Liver (tissue), 9 donors: ENCODE results near the gene P4HA2. TPM values are rescaled to one million over a fixed set of nuclear protein-coding genes. Genes with fewer than 3 reads are reported as not detected.

Experiments
- DNase-seq: peaks from one replicate; pipeline ENCODE4 v3.0.0-alpha.2; 2017; ENCODE audit warnings: low spot score
- H3K27ac ChIP-seq, 2 donors: one replicate each; pipeline ENCODE4 v1.7.0; 2013; ENCODE audit warnings: inconsistent platforms in 2 of 2, low read length in 2 of 2, control low read depth in 1 of 2, low read depth in 1 of 2, mild to moderate bottlenecking in 1 of 2
- H3K27me3 ChIP-seq, 4 donors: one replicate each; pipeline versions ENCODE4 v1.6.1 to v1.7.0; 2013; ENCODE audit warnings: low read length in 3 of 4, inconsistent platforms in 1 of 4, mild to moderate bottlenecking in 1 of 4, moderate library complexity in 1 of 4; ENCODE audit not compliant: control insufficient read depth in 4 of 4, insufficient read depth in 4 of 4
- H3K36me3 ChIP-seq, 4 donors: one replicate each; pipeline versions ENCODE4 v1.6.1 to v1.7.0; 2013; ENCODE audit warnings: low read length in 3 of 4, mild to moderate bottlenecking in 3 of 4, low read depth in 1 of 4, moderate library complexity in 1 of 4; ENCODE audit not compliant: control insufficient read depth in 4 of 4, insufficient read depth in 3 of 4
- H3K4me1 ChIP-seq, 4 donors: one replicate each; pipeline versions ENCODE4 v1.6.1 to v1.7.0; 2013; ENCODE audit warnings: low read length in 3 of 4, mild to moderate bottlenecking in 3 of 4, moderate library complexity in 1 of 4; ENCODE audit not compliant: control insufficient read depth in 4 of 4, insufficient read depth in 4 of 4
- H3K4me3 ChIP-seq, 3 donors: one replicate each; pipeline versions ENCODE4 v1.6.1 to v1.7.0; 2013; ENCODE audit warnings: low read length in 3 of 3, control low read depth in 1 of 3, low read depth in 1 of 3, mild to moderate bottlenecking in 1 of 3
- H3K9ac ChIP-seq, 2 donors: one replicate each; pipeline ENCODE4 v1.7.0; 2013; ENCODE audit warnings: low read length in 2 of 2, mild to moderate bottlenecking in 2 of 2, moderate library complexity in 2 of 2, control low read depth in 1 of 2, low read depth in 1 of 2
- H3K9me3 ChIP-seq, 4 donors: one replicate each; pipeline versions ENCODE4 v1.6.1 to v1.7.0; 2013; ENCODE audit warnings: low read length in 3 of 4; ENCODE audit not compliant: control insufficient read depth in 4 of 4
- ATF3 ChIP-seq: IDR thresholded peaks from 2 replicates; pipeline ENCODE4 v1.6.1; 2016; ENCODE audit warnings: antibody characterized with exemption
- EGR1 ChIP-seq, 2 donors: IDR thresholded peaks; 2 replicates each; pipeline ENCODE4 v1.6.1; 2016 to 2018; ENCODE audit warnings: antibody characterized with exemption in 2 of 2, low read depth in 2 of 2
- FOXA1 ChIP-seq: IDR thresholded peaks from 2 replicates; pipeline ENCODE4 v1.6.1; 2016; ENCODE audit warnings: antibody characterized with exemption
- FOXA2 ChIP-seq: IDR thresholded peaks from 2 replicates; pipeline ENCODE4 v1.6.1; 2016; ENCODE audit warnings: antibody characterized with exemption
- GABPA ChIP-seq, 2 donors: IDR thresholded peaks in 1 of 2; conservative IDR thresholded peaks in 1 of 2; 2 replicates each; pipeline ENCODE4 v1.6.1; 2016; ENCODE audit warnings: antibody characterized with exemption in 2 of 2, mild to moderate bottlenecking in 1 of 2, moderate library complexity in 1 of 2
- HNF4G ChIP-seq: IDR thresholded peaks from 2 replicates; pipeline ENCODE4 v1.6.1; 2016; ENCODE audit warnings: antibody characterized with exemption
- JUND ChIP-seq, 2 donors: IDR thresholded peaks; 2 replicates each; pipeline ENCODE4 v1.6.1; 2016; ENCODE audit warnings: antibody characterized with exemption in 2 of 2
- NR2F2 ChIP-seq: IDR thresholded peaks from 2 replicates; pipeline ENCODE4 v1.6.1; 2016; ENCODE audit warnings: antibody characterized with exemption
- RAD21 ChIP-seq, 2 donors: IDR thresholded peaks; 2 replicates each; pipeline ENCODE4 v1.6.1; 2016; ENCODE audit warnings: antibody characterized with exemption in 2 of 2, mild to moderate bottlenecking in 2 of 2
- REST ChIP-seq: IDR thresholded peaks from 2 replicates; pipeline ENCODE4 v1.6.1; 2016; ENCODE audit warnings: antibody characterized with exemption, mild to moderate bottlenecking
- RXRA ChIP-seq, 2 donors: IDR thresholded peaks; 2 replicates each; pipeline ENCODE4 v1.6.1; 2017 to 2018; ENCODE audit warnings: antibody characterized with exemption in 2 of 2, mild to moderate bottlenecking in 1 of 2
- SP1 ChIP-seq: IDR thresholded peaks from 2 replicates; pipeline ENCODE4 v1.6.1; 2018; ENCODE audit warnings: antibody characterized with exemption, mild to moderate bottlenecking
- TAF1 ChIP-seq: conservative IDR thresholded peaks from 2 replicates; pipeline ENCODE4 v1.6.1; 2016; ENCODE audit warnings: antibody characterized with exemption, mild to moderate bottlenecking
- YY1 ChIP-seq: IDR thresholded peaks from 2 replicates; pipeline ENCODE4 v1.6.1; 2016; ENCODE audit warnings: antibody characterized with exemption, mild to moderate bottlenecking
- ZBTB33 ChIP-seq: IDR thresholded peaks from 2 replicates; pipeline ENCODE4 v1.6.1; 2016; ENCODE audit warnings: antibody characterized with exemption
- WGBS: extraction: QIAGEN DNeasy Blood & Tissue Kit; methylation state at CpG from one replicate; pipeline ENCODE4 v1.1.7; 2013; 5-methylcytosine and 5-hydroxymethylcytosine counted together
- polyA plus RNA-seq, 2 donors: library from polyadenylated mRNA; stranded (reverse) in 1 of 2; unstranded in 1 of 2; fragments of 200-250 nt in 1 of 2; fragments of >200 nt in 1 of 2; fragmentation: Nextera tagmentation in 1 of 2; extraction: Ambion mirVana in 1 of 2; gene quantifications; one replicate each; pipeline versions ENCODE4 v1.2.1 to v1.2.3, GENCODE V29; 2013 to 2015
- total RNA-seq, 2 donors: library from RNA; depleted of rRNA; stranded (reverse); fragments of >200 nt; gene quantifications; one replicate each; pipeline ENCODE4 v1.2.3, GENCODE V29; 2014
- donor health status: healthy.
- donor health status: healthy.
- donor health status: healthy.
- donor health status: healthy.
- donor health status: healthy.

Gene P4HA2
- total and polyA plus RNA-seq, 4 donors = 4.6 to 7.9 (median 6.1) TPM

- TF ChIP-seq RXRA (IDR thresholded peaks at IDR 0.05) = no peak
- TF ChIP-seq SP1 = no peak
- TF ChIP-seq YY1 = no peak
- TF ChIP-seq JUND (IDR thresholded peaks at IDR 0.05) = no peak
- no peak for TF ChIP-seq RAD21 (IDR thresholded peaks at IDR 0.05)
- TF ChIP-seq HNF4G = no peak
- no peak for TF ChIP-seq EGR1 (IDR thresholded peaks at IDR 0.05; ENCODE audit: low read depth in 2 of 2)
- no peak for TF ChIP-seq FOXA1
- TF ChIP-seq FOXA2 = no peak
- TF ChIP-seq TAF1 = no peak
- TF ChIP-seq REST = no peak
- TF ChIP-seq ZBTB33 = no peak
- TF ChIP-seq GABPA (IDR thresholded peaks at IDR 0.05 in 1 of 2, conservative IDR thresholded peaks at IDR 0.05 in 1 of 2) = no peak
- WGBS = 96% methylated on average over 5 of the region's 5 CpGs
- no peaks in the 10 kb centered on the region for H3K4me1 ChIP-seq
- no peaks in the 10 kb centered on the region for H3K9me3 ChIP-seq
- H3K27ac ChIP-seq = no peak overlapping the region
- no peak for DNase-seq
- H3K27me3 ChIP-seq = no peaks in the 10 kb centered on the region
- no peak overlapping the region for H3K9ac ChIP-seq
- H3K4me3 ChIP-seq = no peak overlapping the region
- peaks cover 0 to 14% (median 2%) of the 10 kb centered on the region in 4 donors for H3K36me3 ChIP-seq
Observed at GRCh38 chr5:132207778-132208177, 19.9 kb downstream of the P4HA2 start.

- peaks cover 0 to 9% (median under 1%) of the 10 kb centered on the region in 4 donors for H3K36me3 ChIP-seq
- no peaks in the 10 kb centered on the region for H3K27me3 ChIP-seq
- DNase-seq = no peak
- H3K4me3 ChIP-seq = no peak overlapping the region
- TF ChIP-seq REST (no peak), SP1 (no peak), EGR1 (IDR thresholded peaks at IDR 0.05; ENCODE audit: low read depth in 2 of 2) (no peak), ATF3 (no peak), NR2F2 (no peak), JUND (IDR thresholded peaks at IDR 0.05) (no peak)
- H3K27ac ChIP-seq = no peak overlapping the region
- H3K4me1 ChIP-seq = peaks cover 0 to under 1% (median 0%) of the 10 kb centered on the region in 4 donors
- H3K9ac ChIP-seq = no peak overlapping the region
- no peaks in the 10 kb centered on the region for H3K9me3 ChIP-seq
Observed at GRCh38 chr5:132206782-132207181, 20.9 kb downstream of the P4HA2 start.
